ENCODE data around the gene LCN1. TPM values are rescaled to one million over a fixed set of nuclear protein-coding genes. Genes with fewer than 3 reads are reported as not detected.

LCN1 gene
- polyA plus RNA-seq, 1 donor (not counting 4 experiments of a cell fraction or from before 2014, with no cell fraction given): not detected

DNA sequence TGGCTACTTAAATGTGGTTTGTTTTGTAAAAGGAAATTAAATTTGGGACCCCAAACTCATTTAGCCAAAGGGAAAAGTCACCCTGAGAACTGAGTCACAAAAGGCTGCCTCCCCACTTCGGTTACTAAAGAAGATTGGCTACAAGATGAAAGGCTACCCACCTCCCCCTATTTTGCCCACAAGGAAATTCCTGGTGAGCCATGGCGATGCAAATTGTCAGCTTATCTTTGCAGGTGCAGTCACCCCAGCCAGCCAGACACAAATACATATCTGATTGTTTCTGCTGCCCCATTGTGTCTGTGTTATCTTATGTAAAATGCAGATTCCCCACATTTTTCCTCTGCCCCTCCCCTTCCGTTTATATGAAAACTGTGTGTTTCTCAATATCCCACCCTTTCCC is 49.2 kb downstream of the LCN1 start:
- Histone ChIP-seq H3K4me1 (ENCODE audit: control insufficient read depth, extremely low read depth, insufficient read depth, low read length) (no peaks in the 10 kb centered on the region), H2AFZ (ENCODE audit: control insufficient read depth, low read length) (no peak overlapping the region), H3K79me2 (ENCODE audit: control insufficient read depth, insufficient read depth, low read length) (no peaks in the 10 kb centered on the region), H3K9me1 (ENCODE audit: control insufficient read depth, extremely low read depth, insufficient read depth, low read length) (no peaks in the 10 kb centered on the region), H3K27ac (ENCODE audit: control insufficient read depth, insufficient read depth, low read length) (no peak overlapping the region), H3K36me3 (ENCODE audit: control insufficient read depth in 2 of 2, extremely low read depth in 1 of 2, insufficient read depth in 2 of 2, low read length in 2 of 2) (no peaks in the 10 kb centered on the region), H3K9me3 (ENCODE audit: control insufficient read depth, low read depth, low read length) (no peaks in the 10 kb centered on the region), H3K4me2 (ENCODE audit: control insufficient read depth, extremely low read depth, insufficient read depth, low read depth, low read length) (no peak overlapping the region), H3K4me3 (ENCODE audit: control insufficient read depth in 2 of 3, extremely low read depth in 1 of 3, insufficient read depth in 2 of 3, low read depth in 1 of 3, low read length in 3 of 3) (no peak overlapping the region), H3K9ac (ENCODE audit: control insufficient read depth, extremely low read depth, insufficient read depth, low read length) (no peak overlapping the region), H4K20me1 (ENCODE audit: control insufficient read depth, extremely low read depth, insufficient read depth, low read length) (no peaks in the 10 kb centered on the region), H3K27me3 (ENCODE audit: control insufficient read depth, extremely low read depth, insufficient read depth, low read length) (no peaks in the 10 kb centered on the region)
- dilution Hi-C loops (cut with MboI; ENCODE audit: extremely low pct_ligation_motif_present, low sequenced_read_pairs): no loop called here
- DNase-seq (ENCODE audit: low read depth, low spot score): no peak
- TF ChIP-seq, protein P1, sequence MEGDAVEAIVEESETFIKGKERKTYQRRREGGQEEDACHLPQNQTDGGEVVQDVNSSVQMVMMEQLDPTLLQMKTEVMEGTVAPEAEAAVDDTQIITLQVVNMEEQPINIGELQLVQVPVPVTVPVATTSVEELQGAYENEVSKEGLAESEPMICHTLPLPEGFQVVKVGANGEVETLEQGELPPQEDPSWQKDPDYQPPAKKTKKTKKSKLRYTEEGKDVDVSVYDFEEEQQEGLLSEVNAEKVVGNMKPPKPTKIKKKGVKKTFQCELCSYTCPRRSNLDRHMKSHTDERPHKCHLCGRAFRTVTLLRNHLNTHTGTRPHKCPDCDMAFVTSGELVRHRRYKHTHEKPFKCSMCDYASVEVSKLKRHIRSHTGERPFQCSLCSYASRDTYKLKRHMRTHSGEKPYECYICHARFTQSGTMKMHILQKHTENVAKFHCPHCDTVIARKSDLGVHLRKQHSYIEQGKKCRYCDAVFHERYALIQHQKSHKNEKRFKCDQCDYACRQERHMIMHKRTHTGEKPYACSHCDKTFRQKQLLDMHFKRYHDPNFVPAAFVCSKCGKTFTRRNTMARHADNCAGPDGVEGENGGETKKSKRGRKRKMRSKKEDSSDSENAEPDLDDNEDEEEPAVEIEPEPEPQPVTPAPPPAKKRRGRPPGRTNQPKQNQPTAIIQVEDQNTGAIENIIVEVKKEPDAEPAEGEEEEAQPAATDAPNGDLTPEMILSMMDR (optimal IDR thresholded peaks at IDR 0.05 in 1 of 3, IDR thresholded peaks at IDR 0.05 in 1 of 3, conservative IDR thresholded peaks at IDR 0.05 in 1 of 3; ENCODE audit: extremely low read depth in 1 of 3, insufficient read depth in 2 of 3, low read length in 3 of 3): no peak
- TF ChIP-seq EZH2 (IDR thresholded peaks at IDR 0.05; ENCODE audit: low read length): no peak
- no peak for FAIRE-seq

DNA sequence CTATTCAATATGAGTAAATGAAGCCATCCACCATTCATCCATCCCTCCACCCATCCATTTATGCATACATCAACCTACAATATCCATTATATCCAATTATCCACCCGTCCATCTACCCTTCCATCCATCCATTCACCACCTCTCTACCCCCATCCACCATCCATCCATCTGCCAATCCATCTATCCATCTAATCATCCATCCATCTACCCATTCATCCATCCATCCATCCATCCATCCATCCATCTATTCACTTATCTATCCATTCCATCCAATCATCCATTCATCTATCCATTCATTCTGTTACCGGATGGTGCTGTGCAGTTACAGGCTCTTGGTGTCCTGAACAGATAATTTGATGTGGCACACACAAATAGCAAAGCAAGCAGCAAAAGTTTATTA is 51.0 kb downstream of the LCN1 start:
- no peak for FAIRE-seq
- no peak overlapping the region for H3K4me3 ChIP-seq (ENCODE audit: control insufficient read depth in 2 of 3, extremely low read depth in 1 of 3, insufficient read depth in 2 of 3, low read depth in 1 of 3, low read length in 3 of 3)
- dilution Hi-C loops (cut with MboI; ENCODE audit: extremely low pct_ligation_motif_present, low sequenced_read_pairs): no loop called here

More for the DNA sequence above, 51.0 kb downstream of the LCN1 start:
- H3K9me3 ChIP-seq (ENCODE audit: control insufficient read depth, low read depth, low read length): no peaks in the 10 kb centered on the region
- H2AFZ ChIP-seq (ENCODE audit: control insufficient read depth, low read length): no peak overlapping the region
- no peaks in the 10 kb centered on the region for H3K79me2 ChIP-seq (ENCODE audit: control insufficient read depth, insufficient read depth, low read length)
- H3K9me1 ChIP-seq (ENCODE audit: control insufficient read depth, extremely low read depth, insufficient read depth, low read length): no peaks in the 10 kb centered on the region
- no peaks in the 10 kb centered on the region for H3K4me1 ChIP-seq (ENCODE audit: control insufficient read depth, extremely low read depth, insufficient read depth, low read length)
- no peaks in the 10 kb centered on the region for H3K36me3 ChIP-seq (ENCODE audit: control insufficient read depth in 2 of 2, extremely low read depth in 1 of 2, insufficient read depth in 2 of 2, low read length in 2 of 2)
- no peak overlapping the region for H3K4me2 ChIP-seq (ENCODE audit: control insufficient read depth, extremely low read depth, insufficient read depth, low read depth, low read length)
- H4K20me1 ChIP-seq (ENCODE audit: control insufficient read depth, extremely low read depth, insufficient read depth, low read length): no peaks in the 10 kb centered on the region
- no peaks in the 10 kb centered on the region for H3K27me3 ChIP-seq (ENCODE audit: control insufficient read depth, extremely low read depth, insufficient read depth, low read length)
- H3K9ac ChIP-seq (ENCODE audit: control insufficient read depth, extremely low read depth, insufficient read depth, low read length): no peak overlapping the region
- DNase-seq (ENCODE audit: low read depth, low spot score): no peak
- no peak overlapping the region for H3K27ac ChIP-seq (ENCODE audit: control insufficient read depth, insufficient read depth, low read length)
- no peak for TF ChIP-seq EZH2 (IDR thresholded peaks at IDR 0.05; ENCODE audit: low read length)
- TF ChIP-seq, protein P1 (optimal IDR thresholded peaks at IDR 0.05 in 1 of 3, IDR thresholded peaks at IDR 0.05 in 1 of 3, conservative IDR thresholded peaks at IDR 0.05 in 1 of 3; ENCODE audit: extremely low read depth in 1 of 3, insufficient read depth in 2 of 3, low read length in 3 of 3): no peak
